ENCODE data around the gene SLF1. TPM values are rescaled to one million over a fixed set of nuclear protein-coding genes. Genes with fewer than 3 reads are reported as not detected.

SLF1 gene
- total and polyA plus RNA-seq, 2 of the 8 experiments (the other 6 are each of a cell fraction or from before 2014, with no cell fraction given) = 4.8 to 15.7 TPM

- TF ChIP-seq CREB1 (IDR thresholded peaks at IDR 0.05) = no peak
- TF ChIP-seq POLR2A (IDR thresholded peaks at IDR 0.05; ENCODE audit: control extremely low read depth in 1 of 2, low read depth in 2 of 2, low read length in 2 of 2) = no peak
- no peak for TF ChIP-seq CHD2 (IDR thresholded peaks at IDR 0.05; ENCODE audit: low read length)
- TF ChIP-seq EGR1 (IDR thresholded peaks at IDR 0.05; ENCODE audit: borderline replicate concordance, low read depth, low read length) = no peak
- no peak for TF ChIP-seq NANOG (IDR thresholded peaks at IDR 0.05; ENCODE audit: insufficient read depth, low read depth, low read length, poor library complexity, severe bottlenecking)
- no peak for TF ChIP-seq TAF7 (optimal IDR thresholded peaks at IDR 0.05; ENCODE audit: borderline replicate concordance, low read depth, low read length)
These were observed 84.3 kb downstream of the SLF1 start (continued) for GRCh38 chr5:94702729-94703128.
